Measurements from ENCODE around the gene MPZL1.
"Not testable (repeated sequence)": the region's sequence is repeated elsewhere in the genome, so short reads cannot be mapped to it uniquely, and the experiment has no call there.

The MPZL1 gene

GRCh38 chr1:167719715-167720421 is 1.9 kb upstream of the MPZL1 start:
- not testable (repeated sequence) for DNase-seq (ENCODE audit: low read depth)

- peak; percentile 71 for DNase-seq (ENCODE audit: low read depth)
These were observed 691 bp upstream of the MPZL1 start for GRCh38 chr1:167720965-167721616.

GRCh38 chr1:167722152-167722869 is 529 bp downstream of the MPZL1 start:
- peak; percentile 39 for DNase-seq (ENCODE audit: low read depth)

GRCh38 chr1:167722870-167723251 is 1.1 kb downstream of the MPZL1 start:
- DNase-seq (ENCODE audit: low read depth) = peak; percentile 17

GRCh38 chr1:167723707-167724323 is 2.0 kb downstream of the MPZL1 start:
- DNase-seq (ENCODE audit: low read depth) = no peak

GRCh38 chr1:167726008-167726407 is 4.2 kb downstream of the MPZL1 start:
- no peak for DNase-seq (ENCODE audit: low read depth)

GRCh38 chr1:167728818-167729410 is 7.1 kb downstream of the MPZL1 start:
- no peak for DNase-seq (ENCODE audit: low read depth)

GRCh38 chr1:167734227-167734626 is 12.4 kb downstream of the MPZL1 start:
- DNase-seq (ENCODE audit: low read depth) = no peak

- no peak for DNase-seq (ENCODE audit: low read depth)
These were observed 13.1 kb downstream of the MPZL1 start for GRCh38 chr1:167734841-167735240.

GRCh38 chr1:167737169-167737568 is 15.4 kb downstream of the MPZL1 start:
- DNase-seq (ENCODE audit: low read depth) = no peak

- DNase-seq (ENCODE audit: low read depth) = no peak
These were observed 16.4 kb downstream of the MPZL1 start for GRCh38 chr1:167738158-167738557.

- DNase-seq (ENCODE audit: low read depth) = no peak
These were observed 18.0 kb downstream of the MPZL1 start for GRCh38 chr1:167739752-167740151.

GRCh38 chr1:167741103-167741502 is 19.3 kb downstream of the MPZL1 start:
- peak; percentile 18 for DNase-seq (ENCODE audit: low read depth)

GRCh38 chr1:167742392-167743057 is 20.7 kb downstream of the MPZL1 start:
- not testable (repeated sequence) for DNase-seq (ENCODE audit: low read depth)

GRCh38 chr1:167744901-167745300 is 23.1 kb downstream of the MPZL1 start:
- DNase-seq (ENCODE audit: low read depth) = no peak

- no peak for DNase-seq (ENCODE audit: low read depth)
These were observed 24.4 kb downstream of the MPZL1 start for GRCh38 chr1:167746013-167746672.

- DNase-seq (ENCODE audit: low read depth) = no peak
These were observed 25.3 kb downstream of the MPZL1 start for GRCh38 chr1:167746988-167747655.

GRCh38 chr1:167747988-167748387 is 26.2 kb downstream of the MPZL1 start:
- DNase-seq (ENCODE audit: low read depth) = no peak

- peak; percentile 67 for DNase-seq (ENCODE audit: low read depth)
These were observed 27.1 kb downstream of the MPZL1 start for GRCh38 chr1:167748906-167749305.

GRCh38 chr1:167749741-167750140 is 28.0 kb downstream of the MPZL1 start:
- DNase-seq (ENCODE audit: low read depth) = no peak

GRCh38 chr1:167750641-167751040 is 28.9 kb downstream of the MPZL1 start:
- DNase-seq (ENCODE audit: low read depth) = no peak

All from EH (cell line).